ENCODE data around the gene SLU7.

Gene SLU7

DNA sequence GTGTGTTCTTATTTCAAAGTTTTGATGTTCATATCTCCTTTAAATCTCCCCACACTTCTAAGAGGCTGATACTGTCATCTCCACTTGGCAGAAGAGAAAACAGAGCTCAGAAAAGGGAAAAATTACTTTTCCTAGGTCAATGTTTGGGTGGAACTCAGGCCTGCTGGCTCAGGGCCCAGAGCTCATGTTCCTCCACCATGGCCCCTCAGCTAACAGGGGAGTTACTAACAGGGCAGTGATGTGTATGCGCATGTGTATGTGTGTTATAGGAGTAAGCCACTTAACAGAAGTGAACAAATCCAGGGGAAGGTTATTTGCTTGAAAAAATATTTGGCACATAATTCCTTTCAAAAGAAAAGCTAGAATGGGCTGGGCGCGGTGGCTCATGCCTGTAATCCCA lies 51.0 kb downstream of the SLU7 start:
- TF ChIP-seq FOXP2 (optimal IDR thresholded peaks at IDR 0.05; ENCODE audit: borderline replicate concordance, extremely low read depth, extremely low read length, insufficient read depth) = no peak
- TF ChIP-seq SIN3A (IDR thresholded peaks at IDR 0.05; ENCODE audit: borderline replicate concordance, insufficient read depth, low read length) = no peak
- TF ChIP-seq, protein P1, sequence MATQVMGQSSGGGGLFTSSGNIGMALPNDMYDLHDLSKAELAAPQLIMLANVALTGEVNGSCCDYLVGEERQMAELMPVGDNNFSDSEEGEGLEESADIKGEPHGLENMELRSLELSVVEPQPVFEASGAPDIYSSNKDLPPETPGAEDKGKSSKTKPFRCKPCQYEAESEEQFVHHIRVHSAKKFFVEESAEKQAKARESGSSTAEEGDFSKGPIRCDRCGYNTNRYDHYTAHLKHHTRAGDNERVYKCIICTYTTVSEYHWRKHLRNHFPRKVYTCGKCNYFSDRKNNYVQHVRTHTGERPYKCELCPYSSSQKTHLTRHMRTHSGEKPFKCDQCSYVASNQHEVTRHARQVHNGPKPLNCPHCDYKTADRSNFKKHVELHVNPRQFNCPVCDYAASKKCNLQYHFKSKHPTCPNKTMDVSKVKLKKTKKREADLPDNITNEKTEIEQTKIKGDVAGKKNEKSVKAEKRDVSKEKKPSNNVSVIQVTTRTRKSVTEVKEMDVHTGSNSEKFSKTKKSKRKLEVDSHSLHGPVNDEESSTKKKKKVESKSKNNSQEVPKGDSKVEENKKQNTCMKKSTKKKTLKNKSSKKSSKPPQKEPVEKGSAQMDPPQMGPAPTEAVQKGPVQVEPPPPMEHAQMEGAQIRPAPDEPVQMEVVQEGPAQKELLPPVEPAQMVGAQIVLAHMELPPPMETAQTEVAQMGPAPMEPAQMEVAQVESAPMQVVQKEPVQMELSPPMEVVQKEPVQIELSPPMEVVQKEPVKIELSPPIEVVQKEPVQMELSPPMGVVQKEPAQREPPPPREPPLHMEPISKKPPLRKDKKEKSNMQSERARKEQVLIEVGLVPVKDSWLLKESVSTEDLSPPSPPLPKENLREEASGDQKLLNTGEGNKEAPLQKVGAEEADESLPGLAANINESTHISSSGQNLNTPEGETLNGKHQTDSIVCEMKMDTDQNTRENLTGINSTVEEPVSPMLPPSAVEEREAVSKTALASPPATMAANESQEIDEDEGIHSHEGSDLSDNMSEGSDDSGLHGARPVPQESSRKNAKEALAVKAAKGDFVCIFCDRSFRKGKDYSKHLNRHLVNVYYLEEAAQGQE (IDR thresholded peaks at IDR 0.05; ENCODE audit: insufficient read depth in 1 of 2, low read depth in 2 of 2, low read length in 2 of 2) = no peak
- no peak for TF ChIP-seq TAF1 (IDR thresholded peaks at IDR 0.05; ENCODE audit: borderline replicate concordance, insufficient read depth, low read length)
- TF ChIP-seq POLR2AphosphoS5 (IDR thresholded peaks at IDR 0.05; ENCODE audit: low read depth, low read length) = no peak

DNA sequence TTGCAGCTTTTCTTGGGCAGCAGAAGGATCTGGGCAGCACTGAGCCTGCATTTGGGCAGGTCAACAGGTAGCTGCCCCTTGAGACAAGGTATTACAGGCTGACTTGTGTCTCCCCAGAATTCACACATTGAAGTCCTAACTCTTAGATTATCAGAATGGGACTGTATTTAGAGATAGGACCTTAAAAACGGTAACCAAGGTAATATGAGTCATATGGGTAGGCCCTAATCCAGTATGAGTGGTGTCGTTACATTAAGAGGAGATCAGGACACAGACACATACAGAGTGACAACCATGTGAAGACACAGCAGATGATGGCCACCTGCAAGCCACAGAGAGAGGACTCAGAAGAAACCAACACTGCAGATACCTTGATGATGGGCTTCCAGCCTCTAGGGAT lies 51.6 kb downstream of the SLU7 start:
- TF ChIP-seq TAF1 (IDR thresholded peaks at IDR 0.05; ENCODE audit: borderline replicate concordance, insufficient read depth, low read length) (no peak), SIN3A (IDR thresholded peaks at IDR 0.05; ENCODE audit: borderline replicate concordance, insufficient read depth, low read length) (no peak), FOXP2 (optimal IDR thresholded peaks at IDR 0.05; ENCODE audit: borderline replicate concordance, extremely low read depth, extremely low read length, insufficient read depth) (no peak), POLR2AphosphoS5 (IDR thresholded peaks at IDR 0.05; ENCODE audit: low read depth, low read length) (no peak)
- TF ChIP-seq, protein P1 (IDR thresholded peaks at IDR 0.05; ENCODE audit: insufficient read depth in 1 of 2, low read depth in 2 of 2, low read length in 2 of 2) = no peak

DNA sequence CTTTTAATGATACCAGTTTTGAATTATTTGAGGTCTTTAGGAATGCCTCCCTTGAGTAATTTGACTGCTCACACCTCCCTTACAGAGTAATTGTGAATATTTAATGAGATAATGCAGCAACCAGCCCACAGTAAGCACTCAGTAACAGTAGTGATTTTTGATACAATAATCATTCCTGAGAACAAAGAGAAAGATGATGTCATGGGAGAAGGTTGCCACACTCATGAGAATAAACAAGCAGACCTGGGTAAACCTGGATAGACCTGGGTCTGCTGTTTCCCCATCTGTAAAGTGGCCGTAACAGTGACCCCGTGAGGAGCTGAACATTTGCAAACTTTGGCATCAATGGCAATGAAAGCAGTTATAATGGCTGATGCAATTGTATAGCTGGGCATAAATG lies 52.7 kb downstream of the SLU7 start:
- no peak for TF ChIP-seq FOXP2 (optimal IDR thresholded peaks at IDR 0.05; ENCODE audit: borderline replicate concordance, extremely low read depth, extremely low read length, insufficient read depth)
- TF ChIP-seq POLR2AphosphoS5 (IDR thresholded peaks at IDR 0.05; ENCODE audit: low read depth, low read length) = no peak
- TF ChIP-seq TAF1 (IDR thresholded peaks at IDR 0.05; ENCODE audit: borderline replicate concordance, insufficient read depth, low read length) = no peak
- TF ChIP-seq, protein P1 (IDR thresholded peaks at IDR 0.05; ENCODE audit: insufficient read depth in 1 of 2, low read depth in 2 of 2, low read length in 2 of 2) = no peak
- TF ChIP-seq SIN3A (IDR thresholded peaks at IDR 0.05; ENCODE audit: borderline replicate concordance, insufficient read depth, low read length) = no peak

DNA sequence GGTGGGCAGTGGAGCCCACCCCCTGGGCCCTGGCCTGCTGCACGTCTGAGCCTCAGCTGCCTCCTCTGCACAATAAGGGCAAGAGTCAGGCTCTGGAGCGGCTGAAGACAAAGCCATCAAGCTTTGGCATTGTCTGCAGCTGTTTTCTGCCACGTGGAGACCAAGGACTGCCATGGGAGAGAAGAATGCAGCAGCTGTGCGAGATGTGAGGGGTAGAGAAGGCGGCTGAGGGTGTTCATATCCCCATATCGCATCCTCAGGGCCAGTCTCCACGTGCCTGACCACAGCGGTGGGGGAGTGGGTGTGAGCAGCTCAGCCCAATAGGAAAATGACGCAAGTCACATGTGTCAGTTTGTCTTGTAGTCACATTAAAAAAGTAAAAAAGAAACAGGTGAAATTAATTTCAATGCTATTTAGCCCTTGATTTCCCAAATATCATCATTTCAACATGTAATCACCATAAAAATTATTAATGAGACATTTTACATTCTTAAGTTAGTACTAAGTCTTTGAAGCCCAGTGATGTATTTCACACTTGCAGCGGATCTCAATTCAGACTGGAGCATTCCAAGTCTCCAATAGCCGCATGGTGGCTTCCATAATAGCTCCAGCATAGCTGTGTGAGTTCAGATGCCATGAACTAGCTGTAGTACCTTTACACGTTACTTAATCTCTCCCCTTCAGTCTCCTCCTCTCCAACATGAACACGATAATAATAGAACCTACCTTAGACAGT lies 55.1 kb downstream of the SLU7 start:
- TF ChIP-seq POLR2AphosphoS5 (IDR thresholded peaks at IDR 0.05; ENCODE audit: low read depth, low read length) (no peak), FOXP2 (optimal IDR thresholded peaks at IDR 0.05; ENCODE audit: borderline replicate concordance, extremely low read depth, extremely low read length, insufficient read depth) (no peak), SIN3A (IDR thresholded peaks at IDR 0.05; ENCODE audit: borderline replicate concordance, insufficient read depth, low read length) (no peak), TAF1 (IDR thresholded peaks at IDR 0.05; ENCODE audit: borderline replicate concordance, insufficient read depth, low read length) (no peak)
- TF ChIP-seq, protein P1 (IDR thresholded peaks at IDR 0.05; ENCODE audit: insufficient read depth in 1 of 2, low read depth in 2 of 2, low read length in 2 of 2) = no peak
